GM10248 (cell line): ENCODE measurements around the gene TRAPPC5.

Source experiments
- CTCF ChIA-PET: fragments of 300-600 bp; sonication (Branson Sonifier 250); formaldehyde crosslinking; extraction: SDS; loops from one replicate; lab custom pipeline; 2021; ENCODE audit warnings: antibody characterized with exemption; lab: Yijun Ruan, JAX
- POLR2A ChIA-PET: fragments of 350-650 bp; sonication (Branson Sonifier 250); formaldehyde crosslinking; extraction: SDS; loops from one replicate; lab custom pipeline; 2020; ENCODE audit warnings: antibody characterized with exemption; lab: Yijun Ruan, JAX
- DNase-seq: peaks from one replicate; pipeline ENCODE4 v3.0.0; 2012; ENCODE audit errors: extremely low spot score
- CTCF ChIP-seq: IDR thresholded peaks from 2 replicates; pipeline ENCODE4 v1.5.1; 2012; ENCODE audit warnings: mild to moderate bottlenecking, low read depth; ENCODE audit errors: extremely low read depth, missing control alignments, control extremely low read depth

Gene TRAPPC5

DNA sequence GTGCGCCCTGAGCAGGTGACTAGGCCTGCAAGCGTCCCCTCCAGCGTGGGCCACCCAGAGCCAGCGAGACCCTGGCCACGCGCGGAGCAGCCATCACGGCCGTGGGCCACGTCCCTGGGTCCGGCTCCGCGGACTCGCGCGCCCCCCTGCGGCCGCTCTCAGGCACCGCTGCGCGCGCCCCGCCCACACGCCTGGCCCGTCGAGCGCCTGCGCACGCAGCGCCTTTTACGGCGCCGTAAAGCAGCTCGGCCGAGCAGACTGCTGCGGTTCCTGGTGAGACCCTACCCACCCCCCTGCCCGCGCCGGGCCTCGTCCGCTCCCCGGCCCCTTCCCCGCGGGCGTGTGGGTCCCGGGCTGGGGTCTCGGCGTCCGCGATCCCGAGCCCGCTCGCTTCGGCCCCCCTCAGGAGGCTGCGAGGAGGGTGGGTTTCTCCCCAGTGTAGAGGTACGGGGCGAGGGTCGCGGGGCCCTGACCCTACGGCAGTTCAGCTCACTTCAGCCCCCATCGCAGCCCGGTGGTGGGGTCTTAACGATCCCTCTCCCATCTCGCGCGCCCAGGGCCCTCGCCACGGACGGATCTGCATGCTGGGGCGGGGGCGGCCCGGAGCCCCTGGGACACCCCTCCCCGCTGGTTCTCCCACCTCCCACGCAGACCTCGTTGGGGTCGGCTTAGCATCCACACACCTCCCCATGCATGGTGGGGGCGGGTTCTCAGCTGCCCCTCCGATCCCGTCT is at the start of gene TRAPPC5:
TRAPPC5 (plus strand) TSS at position 228 of the 734 bp plus-strand sequence. CDS start 1,421 bp downstream, outside the sequence.
- CTCF ChIA-PET: interaction anchor here (0.6 to 2.2 kb wide), 65 partner anchors 9 to 579 kb away, joined by 3 to 47 read pairs (median 4); partner anchors contain the start of genes CD209, FCER2, PCP2 and PET100
- peak; percentile 90 for DNase-seq
- POLR2A ChIA-PET: interaction anchor here (0.6 kb wide), 1 partner anchor 15 kb away, joined by 4 read pairs; no protein-coding TSS in a partner anchor
- TF ChIP-seq CTCF: peak; percentile 98

DNA sequence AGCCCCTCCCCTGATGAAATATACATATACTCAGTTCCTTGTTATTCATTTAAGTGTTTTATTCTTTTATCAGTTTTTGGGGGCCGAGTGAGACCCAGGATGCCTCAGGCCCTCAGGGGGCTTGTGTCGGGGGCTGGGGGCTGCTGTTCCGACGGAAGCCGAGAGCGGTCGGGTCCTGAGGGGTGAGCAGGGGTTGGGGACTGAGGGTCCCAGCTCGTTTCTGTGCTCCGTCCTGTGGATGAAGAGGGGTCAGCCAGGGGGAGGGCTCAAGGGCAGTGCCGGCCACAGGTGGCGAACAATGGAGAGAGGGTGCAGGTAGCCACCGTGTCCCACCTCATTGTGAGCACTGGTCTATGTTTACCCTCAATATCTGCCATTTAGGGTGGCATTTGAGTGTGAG is 49.1 kb upstream of the TRAPPC5 start:
- DNase-seq: no peak
- ChIA-PET CTCF (no interaction called here), POLR2A (no interaction called here)
- TF ChIP-seq CTCF: no peak

DNA sequence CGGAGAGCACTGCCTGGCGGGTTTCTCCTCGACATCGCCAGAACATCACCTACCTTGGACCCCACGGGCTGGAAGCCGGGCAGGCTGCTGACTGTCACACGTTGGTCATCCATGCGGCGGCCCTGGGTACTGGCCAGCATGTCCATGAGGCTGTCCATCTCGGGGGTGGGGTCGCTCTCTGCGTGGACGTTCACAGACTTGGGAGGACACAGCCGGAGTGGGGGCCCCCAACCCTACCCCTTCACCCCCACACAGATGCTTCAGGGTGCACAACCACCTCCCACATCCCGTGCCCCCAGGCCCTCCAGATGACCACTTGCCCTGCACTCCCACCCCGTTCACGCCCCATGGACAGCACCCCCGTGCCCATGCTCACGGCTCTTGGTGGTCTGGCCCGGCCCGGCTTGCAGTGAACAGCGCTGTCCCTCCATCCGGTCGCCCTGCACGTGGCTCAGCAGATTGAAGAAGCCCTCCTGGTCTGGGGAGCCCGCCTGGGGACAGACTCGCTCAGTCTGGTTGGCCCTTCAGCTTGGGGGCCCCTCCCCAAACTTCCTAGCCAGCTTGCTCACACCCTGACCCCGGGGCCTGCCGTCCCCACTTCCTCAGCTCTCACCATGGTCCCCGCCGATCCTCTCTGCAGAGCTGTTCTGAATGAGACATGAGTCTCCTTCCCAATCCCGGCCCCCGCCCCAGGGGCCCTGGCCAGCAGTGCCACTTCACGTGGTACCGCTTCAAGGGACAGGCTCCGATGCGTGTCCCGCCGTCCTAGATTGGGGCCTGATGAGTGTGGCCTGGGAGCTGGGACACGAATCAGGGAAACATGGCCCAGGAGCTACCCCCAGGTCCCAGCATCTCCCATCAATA is 48.1 kb upstream of the TRAPPC5 start:
- POLR2A ChIA-PET: no interaction called here

DNA sequence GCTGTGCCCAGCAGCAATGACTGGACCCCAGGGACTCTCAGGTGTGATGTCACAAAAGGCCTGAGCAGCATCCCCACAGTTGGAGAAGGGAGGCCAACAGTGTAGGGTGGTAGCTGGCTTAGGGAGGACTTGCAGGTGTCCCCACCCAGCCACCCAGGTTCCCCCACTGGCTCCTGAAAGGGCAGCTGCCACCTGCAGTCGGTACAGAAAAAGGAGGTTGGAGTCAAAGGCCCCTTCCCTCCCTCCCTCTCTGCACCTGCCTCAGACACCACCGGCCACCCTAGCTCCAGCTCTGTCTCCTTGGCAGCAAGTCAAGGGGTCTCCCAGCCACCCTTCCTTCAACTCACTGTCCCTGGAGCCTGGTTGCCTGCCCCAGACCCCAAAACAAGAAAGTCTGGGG is 46.9 kb upstream of the TRAPPC5 start, which contains the start of gene PCP2:
PCP2 (minus strand) TSS at position 22 of the 400 bp plus-strand sequence. CDS start 262 bp downstream, outside the sequence.
- ChIA-PET CTCF (interaction anchor here (1.1 to 3.9 kb wide), 4 partner anchors 19 to 236 kb away, joined by 4 to 12 read pairs (median 6); partner anchors contain the start of gene TRAPPC5), POLR2A (interaction anchor here (1.1 kb wide), 1 partner anchor 8 kb away, joined by 3 read pairs; no protein-coding TSS in a partner anchor)
- no peak for TF ChIP-seq CTCF
- DNase-seq: no peak

More for the DNA sequence above, 48.1 kb upstream of the TRAPPC5 start:
- CTCF ChIA-PET: interaction anchor here (1.1 to 3.9 kb wide), 4 partner anchors 20 to 237 kb away, joined by 4 to 12 read pairs (median 6); partner anchors contain the start of gene TRAPPC5
- no peak for DNase-seq
- TF ChIP-seq CTCF: no peak

GRCh38 chr19:7635670-7636069 is 45.0 kb upstream of the TRAPPC5 start:
- ChIA-PET CTCF (interaction anchor here (1.0 to 3.9 kb wide), 5 partner anchors 17 to 227 kb away, joined by 3 to 12 read pairs (median 6); partner anchors contain the start of gene TRAPPC5), POLR2A (interaction anchor here (0.6 to 1.0 kb wide), 3 partner anchors 49 to 549 kb away, joined by 3 to 4 read pairs (median 3); no protein-coding TSS in a partner anchor)
- DNase-seq: no peak
- no peak for TF ChIP-seq CTCF
